Fibroblast of skin of abdomen (primary cell): ENCODE measurements around the gene RRM2.

Experiments
- DNase-seq: peaks from one replicate; pipeline ENCODE4 v3.0.0-alpha.2; 2013

The RRM2 gene

GRCh38 chr2:10172033-10172871, 49.7 kb downstream of the RRM2 start:
- no peak for DNase-seq

GRCh38 chr2:10173258-10174005, 50.9 kb downstream of the RRM2 start:
- no peak for DNase-seq

- DNase-seq, result no peak
These were observed 51.6 kb downstream of the RRM2 start for GRCh38 chr2:10174173-10174572.

- no peak for DNase-seq
These were observed 52.9 kb downstream of the RRM2 start for GRCh38 chr2:10175441-10175840.

GRCh38 chr2:10178751-10179150, 56.2 kb downstream of the RRM2 start:
- no peak for DNase-seq

- peak; percentile 26 for DNase-seq
These were observed 56.9 kb downstream of the RRM2 start for GRCh38 chr2:10179422-10179821.

GRCh38 chr2:10180229-10180628, 57.7 kb downstream of the RRM2 start:
- DNase-seq, result no peak
